OCI-LY1 (cell line): ENCODE measurements around the gene KMO.

Source experiments
- H2AFZ ChIP-seq: fragments of 200-600 bp; sonication (generic), shearing (Covaris generic); 2 replicates; pipeline ENCODE4 v1.6.0; 2014; ENCODE audit warnings: antibody characterized with exemption, mild to moderate bottlenecking, low read length
- H3F3A ChIP-seq: fragments of 200-600 bp; sonication (generic), shearing (Covaris generic); 2 replicates; pipeline ENCODE4 v1.6.0; 2014; ENCODE audit warnings: mild to moderate bottlenecking, antibody characterized with exemption, low read length, moderate library complexity; ENCODE audit not compliant: insufficient read depth
- H3K27ac ChIP-seq: fragments of 200-600 bp; sonication (generic); 2 replicates; pipeline ENCODE4 v1.5.1; 2014; ENCODE audit warnings: low read length, mixed run types, mild to moderate bottlenecking, low read depth; ENCODE audit not compliant: poor library complexity, severe bottlenecking
- H3K27me3 ChIP-seq: fragments of 200-600 bp; sonication (generic); 2 replicates; pipeline ENCODE4 v1.6.0; 2014; ENCODE audit warnings: antibody characterized with exemption, mild to moderate bottlenecking, low read length, moderate library complexity; ENCODE audit not compliant: insufficient read depth
- H3K36me3 ChIP-seq: fragments of 200-600 bp; sonication (generic); 2 replicates; pipeline ENCODE4 v1.6.1; 2014; ENCODE audit warnings: mild to moderate bottlenecking, antibody characterized with exemption, low read length, moderate library complexity, mixed read lengths; ENCODE audit not compliant: insufficient read depth
- H3K4me1 ChIP-seq: fragments of 200-600 bp; sonication (generic); 2 replicates; pipeline ENCODE4 v1.5.1; 2014; ENCODE audit warnings: mild to moderate bottlenecking, low read length, moderate library complexity; ENCODE audit not compliant: insufficient read depth, severe bottlenecking
- H3K4me2 ChIP-seq: fragments of 200-600 bp; sonication (generic), shearing (Covaris generic); 2 replicates; pipeline ENCODE4 v1.6.1; 2014; ENCODE audit warnings: low read length
- H3K4me3 ChIP-seq: fragments of 200-600 bp; sonication (generic); 2 replicates; pipeline ENCODE4 v1.5.1; 2014; ENCODE audit warnings: low read length, low read depth, mild to moderate bottlenecking, mixed read lengths; ENCODE audit not compliant: poor library complexity, severe bottlenecking
- H3K79me2 ChIP-seq: fragments of 200-600 bp; shearing (Covaris generic); 2 replicates; pipeline ENCODE4 v1.6.1; 2016; ENCODE audit warnings: mixed run types, low read length, mixed read lengths; ENCODE audit not compliant: insufficient read depth
- H3K9ac ChIP-seq: fragments of 200-600 bp; sonication (generic), shearing (Covaris generic); 2 replicates; pipeline ENCODE4 v1.6.1; 2014; ENCODE audit warnings: mild to moderate bottlenecking, low read length, mixed read lengths
- H3K9me2 ChIP-seq: fragments of 200-600 bp; sonication (generic), shearing (Covaris generic); 2 replicates; pipeline ENCODE4 v1.6.1; 2014; ENCODE audit warnings: low read depth, mild to moderate bottlenecking, low read length, mixed read lengths
- H3K9me3 ChIP-seq: fragments of 200-600 bp; shearing (Covaris generic); 2 replicates; pipeline ENCODE4 v1.6.1; 2014; ENCODE audit warnings: low read length, mixed read lengths
- H4K20me1 ChIP-seq: fragments of 200-600 bp; sonication (generic), shearing (Covaris generic); 2 replicates; pipeline ENCODE4 v1.6.0; 2016; ENCODE audit warnings: mild to moderate bottlenecking, low read length; ENCODE audit not compliant: insufficient read depth
- EZH2 ChIP-seq: fragments of 200-600 bp; sonication (generic), shearing (Covaris generic); IDR thresholded peaks from 2 replicates; pipeline ENCODE4 v1.8.0; 2017; ENCODE audit warnings: borderline replicate concordance, mixed run types, mild to moderate bottlenecking, antibody characterized with exemption, low read length, moderate library complexity, mixed read lengths
- TF ChIP-seq, protein P1 (sequence below): fragments of 200-600 bp; sonication (generic), shearing (Covaris generic); IDR thresholded peaks from 2 replicates; pipeline ENCODE4 v1.5.1; 2017; ENCODE audit warnings: mild to moderate bottlenecking, antibody characterized with exemption, low read length, moderate library complexity, mixed read lengths

The KMO gene

DNA sequence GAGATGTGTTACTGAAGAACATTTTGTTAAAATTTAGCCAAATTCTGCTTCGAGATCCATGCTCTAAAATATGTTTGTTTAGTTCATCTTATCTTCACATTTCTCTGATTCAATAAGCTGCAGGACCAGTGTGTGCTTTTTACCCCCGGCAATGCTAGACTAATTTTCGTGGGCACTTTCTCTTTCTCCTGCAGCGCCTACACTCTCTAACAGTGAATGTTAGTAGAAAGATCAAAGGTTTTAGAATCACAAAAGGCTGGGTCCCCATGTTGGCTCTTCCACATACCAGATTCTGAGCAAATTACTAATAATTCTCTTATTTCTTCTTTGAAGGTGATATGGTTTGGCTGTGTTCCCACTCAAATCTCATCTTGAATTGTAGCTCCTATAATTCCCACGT, 99.5 kb downstream of the KMO start:
- no peak overlapping the region for H3K27ac ChIP-seq
- no peaks in the 10 kb centered on the region for H4K20me1 ChIP-seq
- no peak overlapping the region for H3K9ac ChIP-seq
- H2AFZ ChIP-seq, result no peak overlapping the region
- no peaks in the 10 kb centered on the region for H3K79me2 ChIP-seq
- no peak overlapping the region for H3K4me3 ChIP-seq
- H3F3A ChIP-seq, result no peaks in the 10 kb centered on the region
- no peaks in the 10 kb centered on the region for H3K9me2 ChIP-seq
- H3K27me3 ChIP-seq, result no peaks in the 10 kb centered on the region
- H3K9me3 ChIP-seq, result no peaks in the 10 kb centered on the region
- no peak for TF ChIP-seq EZH2
- TF ChIP-seq, protein P1, sequence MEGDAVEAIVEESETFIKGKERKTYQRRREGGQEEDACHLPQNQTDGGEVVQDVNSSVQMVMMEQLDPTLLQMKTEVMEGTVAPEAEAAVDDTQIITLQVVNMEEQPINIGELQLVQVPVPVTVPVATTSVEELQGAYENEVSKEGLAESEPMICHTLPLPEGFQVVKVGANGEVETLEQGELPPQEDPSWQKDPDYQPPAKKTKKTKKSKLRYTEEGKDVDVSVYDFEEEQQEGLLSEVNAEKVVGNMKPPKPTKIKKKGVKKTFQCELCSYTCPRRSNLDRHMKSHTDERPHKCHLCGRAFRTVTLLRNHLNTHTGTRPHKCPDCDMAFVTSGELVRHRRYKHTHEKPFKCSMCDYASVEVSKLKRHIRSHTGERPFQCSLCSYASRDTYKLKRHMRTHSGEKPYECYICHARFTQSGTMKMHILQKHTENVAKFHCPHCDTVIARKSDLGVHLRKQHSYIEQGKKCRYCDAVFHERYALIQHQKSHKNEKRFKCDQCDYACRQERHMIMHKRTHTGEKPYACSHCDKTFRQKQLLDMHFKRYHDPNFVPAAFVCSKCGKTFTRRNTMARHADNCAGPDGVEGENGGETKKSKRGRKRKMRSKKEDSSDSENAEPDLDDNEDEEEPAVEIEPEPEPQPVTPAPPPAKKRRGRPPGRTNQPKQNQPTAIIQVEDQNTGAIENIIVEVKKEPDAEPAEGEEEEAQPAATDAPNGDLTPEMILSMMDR, result no peak
- no peak overlapping the region for H3K4me2 ChIP-seq
- H3K36me3 ChIP-seq, result peaks cover 5% of the 10 kb centered on the region; the same call in 1 of the 2 replicates
- peaks cover 25% of the 10 kb centered on the region for H3K4me1 ChIP-seq

DNA sequence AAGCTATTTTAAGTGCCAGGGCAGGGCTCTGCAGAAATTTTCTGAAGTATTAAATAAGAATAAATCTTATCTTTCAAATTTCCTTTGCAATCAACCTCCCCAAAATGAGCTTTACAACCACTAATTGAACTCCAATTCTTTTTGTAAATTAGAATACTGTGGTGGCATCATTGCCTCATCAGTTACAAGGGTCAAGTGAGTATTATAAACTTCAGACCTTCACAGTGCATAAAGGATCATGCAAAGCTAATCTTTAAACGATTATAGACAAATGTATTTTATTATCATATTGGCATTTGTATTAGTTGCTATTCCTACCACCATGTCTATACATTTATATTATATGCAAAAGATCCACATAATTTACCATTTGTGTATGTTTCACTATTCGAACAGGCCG, 100.8 kb downstream of the KMO start:
- H3K9me3 ChIP-seq, result no peaks in the 10 kb centered on the region
- no peak overlapping the region for H2AFZ ChIP-seq
- H3K9ac ChIP-seq, result no peak overlapping the region
- H3K27ac ChIP-seq, result no peak overlapping the region
- no peaks in the 10 kb centered on the region for H3K27me3 ChIP-seq
- H3K9me2 ChIP-seq, result no peaks in the 10 kb centered on the region
- no peaks in the 10 kb centered on the region for H3K79me2 ChIP-seq
- no peaks in the 10 kb centered on the region for H4K20me1 ChIP-seq
- no peak overlapping the region for H3K4me2 ChIP-seq
- TF ChIP-seq EZH2, result no peak
- TF ChIP-seq, protein P1, result no peak
- H3F3A ChIP-seq, result no peaks in the 10 kb centered on the region
- H3K4me1 ChIP-seq, result peaks cover 16% of the 10 kb centered on the region
- peaks cover 5% of the 10 kb centered on the region; the same call in 1 of the 2 replicates for H3K36me3 ChIP-seq
- no peak overlapping the region for H3K4me3 ChIP-seq

DNA sequence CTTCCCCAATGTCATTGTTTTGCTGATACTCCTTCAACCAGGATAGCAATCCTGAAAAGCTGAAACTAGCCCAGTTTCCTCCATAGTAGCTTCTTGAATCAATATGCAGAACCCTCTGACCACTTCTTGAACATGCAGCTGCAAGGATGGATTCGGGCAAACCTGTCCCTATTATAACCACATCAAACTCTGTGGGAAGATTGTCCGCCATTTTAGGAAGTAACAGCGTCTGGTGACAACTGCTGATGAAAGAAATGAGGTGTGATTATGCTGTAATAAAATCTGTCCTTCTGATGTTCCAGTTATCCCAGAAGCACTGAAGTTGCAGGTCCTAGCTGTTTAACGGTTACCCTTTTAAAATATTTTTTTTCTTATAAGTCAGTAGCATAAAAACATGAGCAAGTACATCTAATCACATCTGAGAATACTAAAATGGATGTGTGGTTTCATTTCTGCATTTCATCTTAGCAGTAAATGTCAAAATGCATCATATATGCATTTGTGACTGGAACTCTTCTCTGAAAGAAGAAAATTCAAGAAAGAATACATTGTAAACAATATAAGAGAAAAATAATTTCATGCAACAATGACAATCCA, 103.5 kb downstream of the KMO start:
- peaks cover 5% of the 10 kb centered on the region; the same call in 1 of the 2 replicates for H3K36me3 ChIP-seq
- no peaks in the 10 kb centered on the region for H3K79me2 ChIP-seq
- peaks cover 23% of the 10 kb centered on the region for H3K4me1 ChIP-seq
- H3K27ac ChIP-seq, result no peak overlapping the region
- no peaks in the 10 kb centered on the region for H3K27me3 ChIP-seq
- no peak for TF ChIP-seq EZH2
- TF ChIP-seq, protein P1, result no peak
- no peaks in the 10 kb centered on the region for H4K20me1 ChIP-seq
- H3K4me2 ChIP-seq, result peak overlapping the region; percentile 34; the same call in 1 of the 2 replicates
- no peak overlapping the region for H3K9ac ChIP-seq
- no peak overlapping the region for H3K4me3 ChIP-seq
- no peaks in the 10 kb centered on the region for H3K9me2 ChIP-seq
- no peaks in the 10 kb centered on the region for H3K9me3 ChIP-seq
- no peaks in the 10 kb centered on the region for H3F3A ChIP-seq
- H2AFZ ChIP-seq, result peak overlapping the region; percentile 49; the same call in 1 of the 2 replicates
